ENCODE measurements around the gene ATXN10.

GRCh38 chr22:45720839-45721378 is 49.3 kb downstream of the ATXN10 start:
- TF ChIP-seq CTCF (IDR thresholded peaks at IDR 0.05): no peak
- no peak for TF ChIP-seq POLR2A (IDR thresholded peaks at IDR 0.05)
